HEK293T (cell line): ENCODE measurements around the gene PHOSPHO2.

Experiments used
- CTCF ChIA-PET: fragments of 350-600 bp; formaldehyde crosslinking; extraction: SDS; loops from one replicate; lab custom pipeline; 2021; ENCODE audit warnings: antibody characterized with exemption, inconsistent platforms; lab: Yijun Ruan, JAX
- POLR2A ChIA-PET: fragments of 350-600 bp; formaldehyde crosslinking; extraction: SDS; loops from one replicate; lab custom pipeline; 2020; ENCODE audit warnings: antibody characterized with exemption, inconsistent platforms; lab: Yijun Ruan, JAX
- DNase-seq: peaks from one replicate; pipeline ENCODE4 v3.0.0; 2012; ENCODE audit warnings: mixed read lengths; ENCODE audit errors: extremely low spot score
- ARNT ChIP-seq: fragments of 450-650 bp; IDR thresholded peaks from 2 replicates; pipeline ENCODE4 v1.6.1; 2017; ENCODE audit warnings: mild to moderate bottlenecking
- BHLHE40 ChIP-seq: fragments of 450-650 bp; IDR thresholded peaks from 2 replicates; pipeline ENCODE4 v1.6.1; 2016; ENCODE audit warnings: mild to moderate bottlenecking, moderate library complexity, borderline replicate concordance
- CTBP1 ChIP-seq: fragments of 450-650 bp; IDR thresholded peaks from 2 replicates; pipeline ENCODE4 v1.6.1; 2016; ENCODE audit warnings: borderline replicate concordance
- ELF4 ChIP-seq: fragments of 450-650 bp; IDR thresholded peaks from 2 replicates; pipeline ENCODE4 v1.6.1; 2017; ENCODE audit warnings: antibody characterized with exemption
- FOXA1 ChIP-seq: fragments of 450-650 bp; IDR thresholded peaks from 2 replicates; pipeline ENCODE4 v1.6.1; 2016; ENCODE audit warnings: mild to moderate bottlenecking
- FOXK2 ChIP-seq: fragments of 450-650 bp; IDR thresholded peaks from 2 replicates; pipeline ENCODE4 v1.6.1; 2016; ENCODE audit warnings: mild to moderate bottlenecking
- FOXM1 ChIP-seq: fragments of 450-650 bp; IDR thresholded peaks from 2 replicates; pipeline ENCODE4 v1.6.1; 2017; ENCODE audit warnings: mild to moderate bottlenecking, borderline replicate concordance
- HDGF ChIP-seq: fragments of 450-650 bp; IDR thresholded peaks from 2 replicates; pipeline ENCODE4 v1.6.1; 2017; ENCODE audit warnings: antibody characterized with exemption, borderline replicate concordance
- L3MBTL2 ChIP-seq: fragments of 450-650 bp; conservative IDR thresholded peaks from 2 replicates; pipeline ENCODE4 v1.6.1; 2016; ENCODE audit warnings: mild to moderate bottlenecking
- LEF1 ChIP-seq: fragments of 450-650 bp; IDR thresholded peaks from 2 replicates; pipeline ENCODE4 v1.6.1; 2017; ENCODE audit warnings: mild to moderate bottlenecking, borderline replicate concordance
- NFRKB ChIP-seq: fragments of 450-650 bp; IDR thresholded peaks from 2 replicates; pipeline ENCODE4 v1.6.1; 2016; ENCODE audit warnings: mild to moderate bottlenecking, moderate library complexity
- SP1 ChIP-seq: fragments of 450-650 bp; IDR thresholded peaks from 2 replicates; pipeline ENCODE4 v1.6.1; 2017
- SUZ12 ChIP-seq: fragments of 450-650 bp; IDR thresholded peaks from 2 replicates; pipeline ENCODE4 v1.6.1; 2016; ENCODE audit warnings: mild to moderate bottlenecking
- TARDBP ChIP-seq: fragments of 450-650 bp; IDR thresholded peaks from 2 replicates; pipeline ENCODE4 v1.6.1; 2016
- ZNF384 ChIP-seq: fragments of 450-650 bp; IDR thresholded peaks from 2 replicates; pipeline ENCODE4 v1.6.1; 2016
- TF ChIP-seq, protein P1 (sequence below): fragments of 450-650 bp; IDR thresholded peaks from 2 replicates; pipeline ENCODE4 v1.6.1; 2016

Gene PHOSPHO2

DNA sequence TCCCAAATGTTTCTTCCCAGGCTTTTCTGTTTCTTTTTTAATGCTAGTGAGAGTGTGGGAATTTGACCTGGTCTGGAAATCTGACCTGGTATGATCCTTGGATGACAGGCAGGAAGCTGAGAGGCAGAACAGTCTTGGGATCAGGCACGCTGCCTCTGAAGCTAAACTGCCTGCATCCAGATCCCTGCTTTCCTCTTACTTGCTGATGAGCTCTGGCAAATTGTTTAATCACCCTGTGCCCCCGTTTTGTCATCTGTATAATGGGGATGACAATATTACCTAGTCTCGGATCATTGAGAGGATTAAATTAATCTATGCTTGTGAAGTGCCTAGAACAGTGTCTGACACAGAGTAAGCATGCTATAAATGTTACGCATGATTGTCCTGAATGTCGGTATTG lies 42.6 kb downstream of the PHOSPHO2 start:
- ChIA-PET POLR2A (no interaction called here), CTCF (no interaction called here)
- no peak for DNase-seq
- no peak for TF ChIP-seq L3MBTL2
- no peak for TF ChIP-seq SUZ12
- no peak for TF ChIP-seq FOXM1
- TF ChIP-seq LEF1: no peak
- no peak for TF ChIP-seq HDGF
- TF ChIP-seq FOXA1: no peak
- TF ChIP-seq ZNF384: no peak
- TF ChIP-seq CTBP1: no peak
- no peak for TF ChIP-seq BHLHE40
- no peak for TF ChIP-seq ELF4
- TF ChIP-seq ARNT: no peak
- no peak for TF ChIP-seq TARDBP
- no peak for TF ChIP-seq SP1
- TF ChIP-seq NFRKB: no peak
- TF ChIP-seq FOXK2: no peak
- TF ChIP-seq, protein P1, sequence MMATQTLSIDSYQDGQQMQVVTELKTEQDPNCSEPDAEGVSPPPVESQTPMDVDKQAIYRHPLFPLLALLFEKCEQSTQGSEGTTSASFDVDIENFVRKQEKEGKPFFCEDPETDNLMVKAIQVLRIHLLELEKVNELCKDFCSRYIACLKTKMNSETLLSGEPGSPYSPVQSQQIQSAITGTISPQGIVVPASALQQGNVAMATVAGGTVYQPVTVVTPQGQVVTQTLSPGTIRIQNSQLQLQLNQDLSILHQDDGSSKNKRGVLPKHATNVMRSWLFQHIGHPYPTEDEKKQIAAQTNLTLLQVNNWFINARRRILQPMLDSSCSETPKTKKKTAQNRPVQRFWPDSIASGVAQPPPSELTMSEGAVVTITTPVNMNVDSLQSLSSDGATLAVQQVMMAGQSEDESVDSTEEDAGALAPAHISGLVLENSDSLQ: no peak

DNA sequence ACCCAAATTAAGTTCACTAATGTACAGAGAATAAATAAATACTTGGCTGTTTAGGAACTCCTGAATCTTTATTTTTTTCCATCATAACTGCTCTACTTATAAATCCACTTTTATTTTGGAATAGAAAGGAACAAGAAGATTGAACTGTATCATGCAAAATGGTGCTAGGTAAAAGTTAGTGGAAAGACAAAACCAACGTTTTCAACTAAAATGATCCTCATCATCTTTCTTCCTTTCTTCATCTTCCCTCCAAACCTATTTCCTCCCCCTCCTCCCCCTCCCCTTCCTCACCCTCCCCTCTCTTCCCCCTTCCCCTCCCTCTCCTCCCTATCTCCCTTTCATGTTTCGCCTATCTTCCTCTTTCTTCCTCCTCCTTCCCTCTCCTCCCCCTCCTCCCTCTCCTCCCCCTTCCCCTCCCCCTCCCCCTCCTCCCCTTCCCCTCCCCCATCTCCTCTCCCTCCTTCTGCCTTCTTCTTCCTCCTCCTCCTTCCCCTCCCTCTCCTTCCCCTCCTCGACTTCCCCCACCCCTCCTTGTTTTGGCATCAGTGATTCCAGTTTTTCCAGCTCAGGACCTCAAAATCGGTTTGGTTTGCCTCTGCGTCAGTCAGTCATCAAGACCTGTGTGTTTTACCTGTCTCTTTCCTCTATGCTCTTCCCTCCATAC lies 44.4 kb downstream of the PHOSPHO2 start:
- DNase-seq: no peak
- ChIA-PET POLR2A (no interaction called here), CTCF (no interaction called here)
- no peak for TF ChIP-seq LEF1
- no peak for TF ChIP-seq ELF4
- TF ChIP-seq, protein P1: no peak
- no peak for TF ChIP-seq NFRKB
- no peak for TF ChIP-seq SUZ12
- no peak for TF ChIP-seq FOXK2
- TF ChIP-seq FOXA1: no peak

DNA sequence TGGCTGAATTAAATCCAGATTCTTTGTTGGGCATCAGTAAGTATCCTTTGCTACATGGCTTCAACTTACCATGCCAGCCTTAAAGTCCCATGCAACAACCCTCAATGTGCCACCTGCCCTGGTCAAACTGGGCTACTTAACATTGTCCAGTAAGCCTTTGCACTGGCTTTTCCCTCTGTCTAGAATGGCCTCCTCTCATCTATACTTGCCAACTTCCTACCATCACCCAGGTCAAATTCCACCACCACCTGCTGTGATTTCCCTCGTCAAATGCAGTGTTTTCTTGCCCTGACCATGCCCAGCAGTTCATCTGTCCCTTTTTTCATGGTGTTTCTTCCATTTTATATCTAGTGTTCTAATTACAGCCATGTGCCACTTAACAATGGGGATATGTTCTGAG lies 45.1 kb downstream of the PHOSPHO2 start:
- CTCF ChIA-PET: no interaction called here
- DNase-seq: no peak
- POLR2A ChIA-PET: no interaction called here
- no peak for TF ChIP-seq ZNF384
- no peak for TF ChIP-seq ARNT
- TF ChIP-seq LEF1: no peak
- no peak for TF ChIP-seq NFRKB
- TF ChIP-seq L3MBTL2: no peak
- TF ChIP-seq, protein P1: no peak

DNA sequence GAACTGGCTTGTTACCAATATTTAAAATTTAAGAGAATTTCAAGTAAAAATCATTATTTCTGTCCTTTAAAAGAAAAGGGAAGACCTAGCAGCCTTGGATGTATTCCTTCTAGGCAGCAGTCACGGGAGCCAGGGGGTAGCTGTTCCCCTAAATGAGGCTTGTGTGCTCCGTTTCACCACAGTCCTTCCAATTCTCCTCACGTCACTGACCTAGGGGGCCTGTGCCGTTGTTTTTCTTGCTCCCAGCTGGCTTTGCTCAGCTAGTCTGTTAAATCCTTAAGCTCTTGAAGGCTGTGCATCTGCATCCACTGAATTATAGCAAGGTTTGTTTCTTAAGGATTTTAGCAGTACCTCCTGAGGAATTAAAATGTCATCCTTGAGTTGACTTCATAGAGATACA lies 49.3 kb downstream of the PHOSPHO2 start:
- no peak for DNase-seq
- POLR2A ChIA-PET: no interaction called here
- CTCF ChIA-PET: no interaction called here
- TF ChIP-seq CTBP1 (no peak), TARDBP (no peak), L3MBTL2 (no peak), FOXM1 (no peak), ELF4 (no peak), NFRKB (no peak), BHLHE40 (no peak), HDGF (no peak), FOXA1 (no peak), SP1 (no peak), FOXK2 (no peak), ZNF384 (no peak), ARNT (no peak), SUZ12 (no peak), LEF1 (no peak)
- TF ChIP-seq, protein P1: no peak

DNA sequence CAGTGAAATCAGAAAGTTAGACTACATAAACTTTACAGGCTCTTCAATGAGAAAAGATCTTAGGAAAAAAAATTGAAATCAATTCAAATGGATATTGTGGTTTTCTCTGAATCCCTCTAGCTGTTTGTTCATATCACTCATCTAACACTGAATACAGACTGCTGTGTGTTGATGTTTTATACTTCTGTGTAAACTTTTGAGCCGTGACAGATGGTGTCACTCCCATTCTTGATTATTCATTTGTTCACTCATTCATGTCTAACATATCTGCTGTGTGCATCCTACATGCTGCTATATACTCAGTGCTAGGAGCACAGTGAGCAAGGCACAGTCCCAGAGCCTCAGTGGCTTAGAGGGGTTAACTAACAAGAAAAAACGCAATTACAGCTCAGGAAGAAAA lies 52.0 kb downstream of the PHOSPHO2 start:
- no peak for DNase-seq
- ChIA-PET POLR2A (interaction anchor here (1.3 kb wide), 1 partner anchor 12 kb away, joined by 4 read pairs; no protein-coding TSS in a partner anchor), CTCF (no interaction called here)
- TF ChIP-seq SP1 (no peak), CTBP1 (no peak), ELF4 (no peak), ARNT (no peak), BHLHE40 (no peak), NFRKB (no peak), ZNF384 (no peak), HDGF (no peak)
- TF ChIP-seq, protein P1: no peak
